ENCODE measurements around the gene ZNF503.

The ZNF503 gene

DNA sequence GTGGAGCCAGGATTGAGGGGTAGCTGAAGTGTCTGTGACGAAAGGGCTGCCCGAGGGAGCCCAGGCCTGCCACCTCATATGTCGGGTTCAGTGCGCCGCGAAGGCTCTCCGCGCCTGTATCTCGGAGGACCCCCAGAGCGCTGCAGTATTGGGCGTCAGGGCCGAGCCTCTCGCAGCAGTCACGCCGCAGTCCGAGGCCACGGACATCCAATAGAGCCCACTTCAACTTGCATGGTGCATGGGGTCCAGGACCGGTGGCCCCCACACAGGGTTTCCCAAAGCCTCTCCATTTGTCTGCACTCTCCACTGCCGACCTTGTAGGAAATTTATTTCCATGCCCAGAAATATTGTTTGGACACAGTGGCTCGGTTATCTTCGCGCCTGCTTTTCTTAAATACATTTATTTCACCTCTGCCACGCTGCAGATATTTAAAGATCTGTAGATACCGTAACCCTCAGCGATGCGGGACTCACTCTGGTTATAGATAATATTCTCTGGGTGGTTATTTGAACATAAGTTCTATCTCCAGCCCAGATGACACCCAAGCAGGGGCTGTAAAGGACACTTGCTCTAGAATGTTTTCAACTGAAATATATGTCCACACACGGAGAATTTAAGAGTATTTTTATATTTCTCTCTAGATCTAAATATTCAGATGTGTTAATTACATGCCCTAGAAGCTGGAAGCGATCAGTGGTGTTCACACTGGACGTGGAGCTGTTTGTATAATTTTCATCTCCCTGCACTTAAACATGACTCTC is 5.1 kb upstream of the ZNF503 start:
- no peak for DNase-seq (ENCODE audit: low spot score)

DNA sequence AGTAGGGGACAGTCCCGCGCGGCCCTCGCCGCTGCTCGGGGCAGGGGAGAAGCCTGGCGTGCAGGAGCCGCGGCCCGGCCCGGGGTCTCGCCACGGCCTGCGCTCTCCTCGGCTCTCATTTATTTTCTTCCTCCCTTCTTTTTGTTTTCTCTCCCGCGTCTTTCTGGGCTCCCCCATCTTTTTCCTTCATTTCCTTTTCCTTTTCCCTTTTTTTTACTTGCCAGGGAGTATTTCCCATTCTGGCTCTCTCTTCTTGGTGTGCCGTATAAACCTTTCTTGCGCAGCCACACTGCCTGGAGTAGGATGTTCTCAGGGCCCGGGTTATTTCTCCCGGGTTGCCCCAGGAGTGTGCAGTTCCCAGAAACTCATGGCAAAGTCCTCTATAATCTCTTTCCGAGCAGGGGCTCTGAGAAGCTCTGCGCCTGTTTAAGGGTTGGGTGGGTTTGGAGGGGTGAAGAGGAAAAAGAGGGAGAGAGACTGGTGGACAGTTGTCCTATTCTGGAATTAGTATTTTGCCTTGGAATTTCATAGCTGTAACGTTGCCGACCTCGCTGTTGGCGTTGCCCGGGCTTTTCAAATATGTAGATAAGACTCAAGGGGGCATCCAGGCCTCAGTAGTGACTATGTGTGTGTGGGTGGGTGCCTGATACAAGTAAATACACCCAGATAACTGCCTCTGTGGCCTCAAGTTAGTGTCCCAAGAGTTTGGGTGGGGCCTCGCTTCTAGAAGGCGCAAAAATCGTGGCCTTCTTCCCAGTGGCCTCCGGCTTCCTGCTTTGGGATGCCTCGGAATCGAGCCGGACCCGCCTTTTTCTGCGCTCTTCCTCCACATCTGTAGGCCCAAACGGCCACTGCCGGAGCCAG is 4.3 kb upstream of the ZNF503 start:
- no peak for DNase-seq (ENCODE audit: low spot score)

- peak; percentile 81 for DNase-seq (ENCODE audit: low spot score)
Observed at GRCh38 chr10:75404815-75405597, 3.4 kb upstream of the ZNF503 start.

GRCh38 chr10:75403939-75404814 is 2.6 kb upstream of the ZNF503 start:
- DNase-seq (ENCODE audit: low spot score) = peak; percentile 74

- DNase-seq (ENCODE audit: low spot score) = peak; percentile 46
Observed at GRCh38 chr10:75403144-75403938, 1.8 kb upstream of the ZNF503 start.

DNA sequence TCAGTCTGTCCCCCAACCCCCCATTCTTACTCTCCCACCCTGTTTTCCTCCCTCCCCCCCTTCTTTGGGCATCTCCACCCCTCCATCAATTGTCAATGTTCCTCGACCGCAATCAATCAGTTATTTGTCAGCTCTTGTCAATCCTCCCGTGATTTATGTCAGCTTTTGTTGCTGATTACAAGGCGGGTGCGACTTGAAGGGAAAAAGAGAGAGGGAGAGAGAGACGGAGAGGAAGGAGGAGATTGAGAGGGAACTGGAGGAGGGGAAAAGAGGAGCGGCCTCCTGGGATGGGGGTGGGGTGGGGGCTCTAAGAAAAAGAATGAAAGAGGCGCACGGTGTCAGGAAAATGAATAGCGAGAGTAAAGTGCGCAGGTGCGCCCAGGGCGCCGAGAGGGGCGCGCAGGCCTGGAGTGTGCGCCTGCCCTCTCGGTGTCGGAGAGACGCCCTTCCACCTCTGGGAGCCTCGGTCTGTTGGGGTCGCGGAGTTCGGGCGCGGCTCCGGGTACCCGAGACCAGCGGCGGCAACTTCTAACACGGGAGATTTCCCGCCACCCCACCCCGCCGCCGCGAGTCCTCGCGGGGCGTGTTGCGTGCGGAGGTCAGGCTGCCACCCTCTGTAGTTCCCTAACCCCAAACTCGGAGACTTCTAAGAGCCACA is 1.1 kb upstream of the ZNF503 start:
- no peak for DNase-seq (ENCODE audit: low spot score)

DNA sequence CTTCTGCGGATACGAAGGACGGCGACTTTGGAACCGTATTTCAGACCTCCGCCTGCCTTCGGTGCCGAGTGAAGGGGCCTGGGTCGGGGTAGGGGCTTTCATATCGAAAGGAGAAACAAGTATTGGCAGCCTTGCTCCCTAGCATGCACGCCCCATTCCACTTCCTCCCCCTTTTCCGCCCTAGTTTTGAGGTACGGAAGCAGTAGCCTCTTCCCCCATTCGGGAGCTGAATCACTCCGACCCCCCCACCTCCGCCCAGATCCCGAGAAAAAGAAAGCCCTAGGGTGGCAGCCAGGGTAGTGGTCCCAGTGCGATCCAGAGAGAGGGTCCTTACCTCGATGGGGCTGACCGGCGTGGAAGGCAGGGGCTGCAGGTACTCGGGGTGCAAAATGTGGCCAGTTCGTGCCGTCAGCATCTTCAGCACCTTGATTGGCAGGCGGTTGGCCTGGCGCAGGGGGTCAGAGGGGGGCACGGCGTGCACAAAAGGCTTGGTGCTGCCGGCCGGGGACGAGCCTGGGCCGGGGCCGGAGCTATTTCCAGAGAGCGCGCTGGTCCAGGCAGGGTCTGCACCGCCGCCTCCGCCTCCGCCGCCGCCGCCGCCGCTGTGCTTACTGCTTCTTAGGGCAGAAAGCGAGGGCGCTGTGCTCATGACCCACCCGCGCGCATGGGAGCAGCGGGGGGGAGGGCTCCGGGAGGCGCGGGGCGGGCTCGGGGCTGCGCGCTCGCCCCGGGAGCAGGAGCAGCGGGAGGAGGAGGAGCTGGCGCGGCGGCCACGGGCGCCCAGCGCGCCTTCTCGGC is 594 bp downstream of the ZNF503 start:
- peak; percentile 35 for DNase-seq (ENCODE audit: low spot score)

DNA sequence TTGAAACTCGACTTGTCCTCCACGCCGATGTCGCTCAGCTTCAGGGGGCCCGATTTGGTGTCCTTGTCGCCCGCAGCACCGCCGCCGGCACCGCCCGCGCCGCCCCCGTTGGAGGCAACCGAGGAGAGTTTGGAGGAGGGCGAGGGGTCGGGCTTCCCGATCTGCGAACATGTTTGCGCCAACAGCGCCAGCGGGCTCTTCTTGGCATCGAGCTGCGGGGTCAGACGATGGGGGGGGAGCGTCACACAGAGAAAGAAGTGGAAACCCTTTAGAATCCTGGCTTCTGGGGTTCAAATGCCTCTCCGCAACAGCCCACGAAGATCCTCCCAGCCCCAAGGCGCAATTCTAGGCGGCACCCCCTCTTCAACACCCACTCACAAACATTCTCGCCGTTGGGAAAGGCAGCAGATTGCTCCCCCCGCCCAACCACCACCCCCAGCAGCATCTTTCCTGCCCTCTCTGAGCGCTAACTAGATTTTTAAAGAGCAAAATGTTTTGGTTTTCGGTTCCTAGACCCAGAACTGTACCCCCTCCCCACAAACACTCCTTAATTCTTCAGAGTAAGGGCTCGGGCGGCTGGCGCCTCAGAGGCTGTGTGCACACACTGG is 1.3 kb downstream of the ZNF503 start:
- peak; percentile 46 for DNase-seq (ENCODE audit: low spot score)

DNA sequence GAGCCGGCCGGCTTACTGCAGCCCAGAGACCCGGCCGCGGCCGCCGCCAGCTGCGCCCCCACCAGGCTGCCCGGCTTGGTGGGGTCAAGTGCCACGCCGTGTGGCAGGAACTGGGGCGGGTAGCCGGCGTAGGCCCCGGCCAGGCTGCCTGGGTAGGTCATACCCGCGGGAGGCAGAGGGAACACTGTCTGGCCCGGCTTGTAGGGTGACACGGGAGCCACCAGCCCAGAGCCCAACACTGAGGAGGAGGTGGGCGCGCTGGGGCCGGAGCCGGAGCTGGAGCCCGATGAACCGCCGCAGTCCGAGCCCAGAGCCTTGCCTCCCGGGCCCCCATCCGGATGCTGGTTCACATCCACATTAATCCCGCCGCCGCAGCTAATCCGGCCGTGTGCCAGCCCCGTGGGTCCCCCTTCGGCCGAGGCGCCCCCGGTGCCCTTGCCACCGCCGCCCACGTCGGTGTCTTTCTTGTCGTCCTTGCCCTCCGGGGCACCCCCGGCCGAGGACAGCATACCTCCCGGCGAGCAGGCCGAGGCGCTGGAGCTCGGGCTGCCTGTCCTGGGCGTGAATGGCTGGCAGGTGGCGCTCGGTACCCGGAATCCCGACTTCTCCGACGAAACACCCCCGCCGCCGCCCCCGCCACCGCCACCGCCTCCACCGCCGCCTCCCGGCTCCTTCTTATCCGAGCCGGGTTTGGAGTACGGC is 2.0 kb downstream of the ZNF503 start:
- peak; percentile 71 for DNase-seq (ENCODE audit: low spot score)

DNA sequence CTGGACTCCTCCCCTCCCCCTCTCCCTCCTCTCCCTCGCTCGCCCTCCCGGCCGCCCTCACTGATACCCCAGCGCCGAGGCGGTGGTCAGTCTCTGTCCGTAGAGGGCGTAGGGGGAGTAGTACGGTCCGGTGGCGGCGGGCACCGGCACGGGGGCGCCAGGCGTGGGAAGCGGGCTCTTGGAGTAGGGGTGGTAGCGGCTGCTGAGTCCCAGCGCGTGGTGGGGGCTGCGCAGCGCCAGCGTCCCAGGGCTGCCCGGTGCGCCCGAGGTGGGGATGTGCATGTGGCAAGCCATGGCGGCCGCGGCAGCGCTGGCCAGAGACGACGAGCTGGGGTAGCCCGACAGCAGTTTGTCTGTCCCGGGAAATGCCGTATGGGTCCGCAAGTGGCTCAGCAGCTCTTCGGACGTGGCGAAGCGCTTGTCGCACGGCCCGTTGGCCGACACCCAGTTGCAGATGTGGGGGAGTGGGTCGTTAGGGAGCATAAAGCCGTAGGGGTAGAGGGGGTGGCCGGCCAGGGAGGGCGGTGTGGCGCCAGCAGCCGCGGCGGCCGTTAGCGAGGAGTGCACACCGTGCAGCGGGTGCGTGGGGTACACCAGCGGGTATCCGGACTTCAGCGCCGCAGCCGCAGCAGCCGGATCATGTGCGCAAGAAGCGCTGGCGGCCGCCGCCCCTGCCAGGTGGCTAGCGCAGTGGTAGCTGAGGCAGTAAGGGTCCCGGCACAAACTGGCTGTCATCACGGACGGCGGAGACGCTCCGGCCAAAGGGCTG is 2.7 kb downstream of the ZNF503 start:
- DNase-seq (ENCODE audit: low spot score) = peak; percentile 52

DNA sequence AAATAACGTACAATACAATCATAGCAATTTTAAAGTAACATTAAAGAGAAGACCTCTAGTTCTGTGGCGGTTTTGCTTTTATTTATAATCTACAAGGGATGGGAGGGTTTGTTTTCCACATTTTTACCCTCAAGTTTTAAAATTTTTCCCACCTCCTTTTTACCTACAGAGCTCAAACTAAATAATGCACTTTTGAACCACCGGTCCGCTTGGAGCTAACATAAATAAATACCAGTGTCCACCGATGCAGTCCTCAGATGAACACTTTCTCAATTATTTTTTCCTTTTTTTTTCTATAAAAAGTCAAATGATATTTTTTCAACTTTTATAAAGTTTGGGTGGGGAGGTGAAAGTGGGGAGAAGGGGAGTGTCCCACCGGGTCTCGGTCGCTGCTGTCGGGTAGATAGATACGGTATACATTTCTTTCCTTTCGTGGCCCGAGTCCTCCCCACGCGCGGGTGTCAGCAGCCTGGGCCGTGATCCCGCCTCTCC is 3.3 kb downstream of the ZNF503 start:
- DNase-seq (ENCODE audit: low spot score) = no peak

DNA sequence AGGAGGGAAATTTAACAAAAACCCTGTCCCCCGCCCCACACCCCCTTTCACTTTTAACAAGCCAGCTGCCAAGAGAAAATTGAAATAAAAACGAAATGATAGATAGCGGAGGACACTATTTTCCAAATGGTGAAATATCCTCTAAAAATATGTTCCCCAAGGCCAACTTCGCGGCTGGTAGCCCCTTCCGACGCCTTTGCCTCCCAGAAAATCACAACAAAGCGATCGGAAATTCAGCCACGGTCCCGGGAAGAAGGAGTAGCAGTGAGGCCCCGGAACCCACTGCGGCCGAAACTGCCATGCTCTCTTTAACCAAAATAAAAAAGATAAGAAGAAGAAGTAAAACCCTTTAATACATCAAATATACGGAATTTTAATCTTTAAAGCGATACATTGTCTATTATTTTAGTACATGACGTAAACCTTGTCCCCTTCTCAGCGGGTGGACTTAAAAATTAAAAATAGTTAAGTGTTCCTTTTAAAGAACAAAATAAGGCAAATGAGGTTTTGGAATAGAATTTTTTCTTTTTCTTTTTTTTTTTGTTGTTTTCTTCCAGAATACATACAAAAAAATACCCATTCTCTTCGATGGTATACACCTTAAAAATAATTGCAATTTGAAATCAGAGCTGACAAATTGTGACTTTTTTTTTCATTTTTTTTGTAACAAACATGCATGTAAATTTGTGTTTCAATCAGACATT is 3.9 kb downstream of the ZNF503 start:
- DNase-seq (ENCODE audit: low spot score) = no peak

- peak; percentile 61 for DNase-seq (ENCODE audit: low spot score)
Observed at GRCh38 chr10:75396631-75397495, 4.7 kb downstream of the ZNF503 start.

DNA sequence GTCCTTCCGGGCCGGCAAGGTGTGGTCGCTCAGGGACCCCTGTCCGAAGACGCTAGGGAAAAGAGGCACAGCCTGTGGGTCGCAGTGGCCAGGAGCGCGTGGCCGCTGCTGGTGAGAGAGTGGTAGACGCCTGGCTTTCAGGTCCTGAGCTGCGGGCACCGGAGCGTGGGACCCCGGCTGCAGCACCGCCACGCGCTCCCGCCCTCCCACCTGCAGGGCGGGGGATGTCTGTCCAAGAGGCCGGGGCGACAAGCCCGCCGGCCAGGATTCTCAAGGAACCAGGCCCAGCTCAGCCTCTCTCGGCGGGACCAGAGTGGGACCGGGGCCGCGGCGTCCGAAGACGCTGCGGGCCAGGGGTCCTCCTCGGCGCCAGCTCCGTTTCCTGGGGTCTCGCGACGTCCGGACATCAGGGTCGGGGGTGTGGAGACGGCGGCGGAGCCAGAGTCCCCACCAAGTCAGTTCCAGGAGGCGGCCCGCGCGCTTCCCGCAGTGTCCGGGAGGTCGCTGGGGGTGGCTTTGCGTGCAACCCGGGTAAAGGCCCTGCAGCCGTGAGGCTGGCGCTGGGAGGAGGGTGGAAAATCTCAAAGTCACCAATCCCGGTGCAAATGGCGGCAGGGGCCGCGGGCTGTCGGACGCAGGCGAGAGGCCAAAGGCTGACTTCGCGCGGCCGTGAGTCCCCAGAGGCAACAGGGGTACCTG is 5.5 kb downstream of the ZNF503 start:
- DNase-seq (ENCODE audit: low spot score) = peak; percentile 48
